GM06990 (cell line): ENCODE results near the gene GLRX2.
A peak's percentile ranks its signal among the peaks of the same experiment; 100 is the strongest.

Source experiments
- DNase-seq: peaks from one replicate; pipeline ENCODE4 v3.0.0-alpha.2; 2011; ENCODE audit not compliant: insufficient read length; ENCODE audit errors: extremely low read depth
- H3K27me3 ChIP-seq: replicated peaks from 2 replicates; pipeline ENCODE4 v1.6.0; 2011; ENCODE audit warnings: low read length; ENCODE audit not compliant: control insufficient read depth, insufficient read depth
- H3K36me3 ChIP-seq: 2 replicates; pipeline ENCODE4 v1.5.1; 2011; ENCODE audit warnings: low read length; ENCODE audit not compliant: control insufficient read depth, insufficient read depth
- H3K4me3 ChIP-seq: replicated peaks from 2 replicates; pipeline ENCODE4 v1.5.1; 2011; ENCODE audit warnings: low read depth, mild to moderate bottlenecking, control low read depth, low read length
- CTCF ChIP-seq: IDR thresholded peaks from 2 replicates; pipeline ENCODE4 v1.5.1; 2011; ENCODE audit warnings: low read length, control low read depth, mild to moderate bottlenecking, inconsistent platforms; ENCODE audit not compliant: insufficient read depth, poor library complexity, severe bottlenecking

Gene GLRX2

GRCh38 chr1:193104907-193105820 is at the start of gene GLRX2:
Gene GLRX2, minus strand, starts transcription at chr1:193105414. Its CDS starts 32 bp downstream, at chr1:193105382.
- H3K27me3 ChIP-seq = no peaks in the 10 kb centered on the region
- TF ChIP-seq CTCF = no peak
- H3K36me3 ChIP-seq = no peaks in the 10 kb centered on the region
- peak within 1 kb of the TSS; percentile 83 for H3K4me3 ChIP-seq
- DNase-seq = peak; percentile 86

- H3K27me3 ChIP-seq = no peaks in the 10 kb centered on the region
- peaks cover 4% of the 10 kb centered on the region for H3K36me3 ChIP-seq
- H3K4me3 ChIP-seq = no peak overlapping the region
- TF ChIP-seq CTCF = no peak
- DNase-seq = no peak
Observed at GRCh38 chr1:193144999-193145398, 39.8 kb upstream of the GLRX2 start.

GRCh38 chr1:193144361-193144938 is 39.2 kb upstream of the GLRX2 start:
- H3K36me3 ChIP-seq = peaks cover 4% of the 10 kb centered on the region
- TF ChIP-seq CTCF = no peak
- H3K27me3 ChIP-seq = no peaks in the 10 kb centered on the region
- H3K4me3 ChIP-seq = no peak overlapping the region
- no peak for DNase-seq

- no peaks in the 10 kb centered on the region for H3K27me3 ChIP-seq
- H3K4me3 ChIP-seq = no peak overlapping the region
- DNase-seq = no peak
- peaks cover 4% of the 10 kb centered on the region for H3K36me3 ChIP-seq
- no peak for TF ChIP-seq CTCF
Observed at GRCh38 chr1:193143285-193143684, 38.1 kb upstream of the GLRX2 start.

GRCh38 chr1:193142409-193142808 is 37.2 kb upstream of the GLRX2 start:
- Histone ChIP-seq H3K27me3 (no peaks in the 10 kb centered on the region), H3K36me3 (peaks cover 4% of the 10 kb centered on the region), H3K4me3 (no peak overlapping the region)
- no peak for DNase-seq
- TF ChIP-seq CTCF = no peak
